PC-9 (cell line): ENCODE data around the gene GPR176.

Experiments
- EZH2 ChIP-seq: fragments of 200-600 bp; sonication (generic); IDR thresholded peaks from 2 replicates; pipeline ENCODE4 v1.8.0; 2017; ENCODE audit warnings: antibody characterized with exemption, low read depth
- TF ChIP-seq, protein P1 (sequence below): fragments of 200-600 bp; sonication (generic); conservative IDR thresholded peaks from 2 replicates; pipeline ENCODE4 v1.6.1; 2017; ENCODE audit warnings: mixed run types, antibody characterized with exemption, mild to moderate bottlenecking, moderate library complexity

DNA sequence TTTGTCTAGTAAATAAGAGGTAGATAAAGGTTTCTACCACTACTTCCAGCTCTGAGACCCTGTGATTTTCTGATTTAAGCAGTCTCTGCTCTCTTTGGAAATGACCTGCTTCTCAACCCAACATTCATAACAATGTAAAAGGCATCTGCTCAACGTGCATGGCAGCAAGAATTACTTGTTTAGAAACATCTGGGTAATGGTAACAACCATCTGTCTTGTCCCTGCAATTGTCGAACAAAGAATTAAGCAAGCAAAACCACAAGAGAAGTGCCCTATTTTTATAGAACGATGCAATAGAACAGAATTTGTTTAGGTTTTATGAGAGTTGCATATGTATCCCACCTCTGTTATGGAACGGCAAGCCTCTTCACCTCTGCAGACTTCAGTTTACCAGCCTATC lies 130.3 kb downstream of the GPR176 start:
- TF ChIP-seq, protein P1, sequence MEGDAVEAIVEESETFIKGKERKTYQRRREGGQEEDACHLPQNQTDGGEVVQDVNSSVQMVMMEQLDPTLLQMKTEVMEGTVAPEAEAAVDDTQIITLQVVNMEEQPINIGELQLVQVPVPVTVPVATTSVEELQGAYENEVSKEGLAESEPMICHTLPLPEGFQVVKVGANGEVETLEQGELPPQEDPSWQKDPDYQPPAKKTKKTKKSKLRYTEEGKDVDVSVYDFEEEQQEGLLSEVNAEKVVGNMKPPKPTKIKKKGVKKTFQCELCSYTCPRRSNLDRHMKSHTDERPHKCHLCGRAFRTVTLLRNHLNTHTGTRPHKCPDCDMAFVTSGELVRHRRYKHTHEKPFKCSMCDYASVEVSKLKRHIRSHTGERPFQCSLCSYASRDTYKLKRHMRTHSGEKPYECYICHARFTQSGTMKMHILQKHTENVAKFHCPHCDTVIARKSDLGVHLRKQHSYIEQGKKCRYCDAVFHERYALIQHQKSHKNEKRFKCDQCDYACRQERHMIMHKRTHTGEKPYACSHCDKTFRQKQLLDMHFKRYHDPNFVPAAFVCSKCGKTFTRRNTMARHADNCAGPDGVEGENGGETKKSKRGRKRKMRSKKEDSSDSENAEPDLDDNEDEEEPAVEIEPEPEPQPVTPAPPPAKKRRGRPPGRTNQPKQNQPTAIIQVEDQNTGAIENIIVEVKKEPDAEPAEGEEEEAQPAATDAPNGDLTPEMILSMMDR, result no peak
- no peak for TF ChIP-seq EZH2
